Pulmonary artery endothelial cell (primary cell): ENCODE data around the gene ARSJ. TPM values are rescaled to one million over a fixed set of nuclear protein-coding genes. Genes with fewer than 3 reads are reported as not detected.

ENCODE experiments used
- DNase-seq: peaks from one replicate; pipeline ENCODE4 v3.0.0-alpha.2; 2011; ENCODE audit warnings: low read depth, low spot score
- total RNA-seq: library from RNA; depleted of rRNA; stranded (reverse); fragments of >200 nt; gene quantifications from 2 replicates; pipeline ENCODE4 v1.2.3, GENCODE V29; 2014

Gene ARSJ
- total RNA-seq, 1 donor from 2014 or later, result 77.4 TPM

- no peak for DNase-seq
Observed at GRCh38 chr4:113990886-113991285, 11.4 kb upstream of the ARSJ start.

- no peak for DNase-seq
Observed at GRCh38 chr4:113987382-113987941, 8.0 kb upstream of the ARSJ start.

GRCh38 chr4:113982181-113982580 is 2.7 kb upstream of the ARSJ start:
- DNase-seq, result no peak

GRCh38 chr4:113981591-113981990 is 2.1 kb upstream of the ARSJ start:
- no peak for DNase-seq

GRCh38 chr4:113979905-113980615 is 613 bp upstream of the ARSJ start:
- no peak for DNase-seq

GRCh38 chr4:113978561-113979147 is 793 bp downstream of the ARSJ start:
- no peak for DNase-seq

GRCh38 chr4:113978105-113978504 is 1.3 kb downstream of the ARSJ start:
- no peak for DNase-seq

- no peak for DNase-seq
Observed at GRCh38 chr4:113977526-113977855, 2.0 kb downstream of the ARSJ start.

- no peak for DNase-seq
Observed at GRCh38 chr4:113976741-113977525, 2.5 kb downstream of the ARSJ start.

GRCh38 chr4:113975578-113975977 is 3.9 kb downstream of the ARSJ start:
- no peak for DNase-seq

GRCh38 chr4:113974467-113974866 is 5.0 kb downstream of the ARSJ start:
- no peak for DNase-seq

GRCh38 chr4:113973345-113973744 is 6.1 kb downstream of the ARSJ start:
- DNase-seq, result no peak

GRCh38 chr4:113972781-113973180 is 6.7 kb downstream of the ARSJ start:
- DNase-seq, result no peak

- DNase-seq, result no peak
Observed at GRCh38 chr4:113971706-113972360, 7.6 kb downstream of the ARSJ start.

GRCh38 chr4:113969709-113970334 is 9.6 kb downstream of the ARSJ start:
- no peak for DNase-seq

- no peak for DNase-seq
Observed at GRCh38 chr4:113968473-113968872, 11.0 kb downstream of the ARSJ start.

- DNase-seq, result no peak
Observed at GRCh38 chr4:113967687-113968086, 11.8 kb downstream of the ARSJ start.

GRCh38 chr4:113962719-113963265 is 16.7 kb downstream of the ARSJ start:
- no peak for DNase-seq

GRCh38 chr4:113962016-113962347 is 17.5 kb downstream of the ARSJ start:
- DNase-seq, result no peak

GRCh38 chr4:113960684-113961321 is 18.6 kb downstream of the ARSJ start:
- no peak for DNase-seq

- no peak for DNase-seq
Observed at GRCh38 chr4:113959539-113959937, 19.9 kb downstream of the ARSJ start.
